Neural progenitor cell (in vitro differentiated cells): ENCODE data around the gene ACP7. TPM values are rescaled to one million over a fixed set of nuclear protein-coding genes. Genes with fewer than 3 reads are reported as not detected.

Experiments
- DNase-seq: peaks from one replicate; pipeline ENCODE4 v3.0.0-alpha.2; 2016; ENCODE audit warnings: low spot score
- H2AFZ ChIP-seq: fragments of 200-600 bp; sonication (generic); replicated peaks from 2 replicates; pipeline ENCODE4 v1.6.1; 2016; ENCODE audit warnings: antibody characterized with exemption
- H3F3A ChIP-seq: fragments of 200-600 bp; sonication (generic); 2 replicates; pipeline ENCODE4 v1.6.1; 2016; ENCODE audit warnings: antibody characterized with exemption, low read depth
- H3K27ac ChIP-seq: fragments of 200-600 bp; sonication (generic); 2 replicates; pipeline ENCODE4 v1.5.1; 2016; ENCODE audit warnings: mild to moderate bottlenecking
- H3K27me3 ChIP-seq: fragments of 200-600 bp; sonication (generic); 2 replicates; pipeline ENCODE4 v1.6.1; 2016; ENCODE audit warnings: mild to moderate bottlenecking, moderate library complexity
- H3K36me3 ChIP-seq: fragments of 200-600 bp; sonication (generic); 2 replicates; pipeline ENCODE4 v1.5.1; 2016
- H3K4me1 ChIP-seq: fragments of 200-600 bp; sonication (generic); 2 replicates; pipeline ENCODE4 v1.6.1; 2016; ENCODE audit warnings: mixed run types
- H3K4me2 ChIP-seq: fragments of 200-600 bp; sonication (generic); 2 replicates; pipeline ENCODE4 v1.6.1; 2016
- H3K4me3 ChIP-seq: fragments of 200-600 bp; sonication (generic); 2 replicates; pipeline ENCODE4 v1.5.1; 2016
- H3K79me2 ChIP-seq: fragments of 200-600 bp; sonication (generic); 2 replicates; pipeline ENCODE4 v1.6.1; 2016; ENCODE audit warnings: low read depth
- H3K9ac ChIP-seq: fragments of 200-600 bp; sonication (generic); 2 replicates; pipeline ENCODE4 v1.6.1; 2016
- H3K9me3 ChIP-seq: fragments of 200-600 bp; sonication (generic); 2 replicates; pipeline ENCODE4 v1.5.1; 2016; ENCODE audit warnings: low read depth
- H4K20me1 ChIP-seq: fragments of 200-600 bp; sonication (generic); 2 replicates; pipeline ENCODE4 v1.6.1; 2016; ENCODE audit warnings: low read depth
- H3K27ac Mint-ChIP-seq: 3 replicates; pipeline ENCODE4 v1.8.0; 2021; ENCODE audit warnings: mixed read lengths
- H3K27me3 Mint-ChIP-seq: 2 replicates; pipeline ENCODE4 v1.8.0; 2022; ENCODE audit warnings: low read depth, mild to moderate bottlenecking, inconsistent platforms, moderate library complexity, mixed read lengths; ENCODE audit not compliant: insufficient read depth
- H3K36me3 Mint-ChIP-seq: 3 replicates; pipeline ENCODE4 v1.8.0; 2021; ENCODE audit warnings: mixed read lengths
- H3K4me1 Mint-ChIP-seq: 3 replicates; pipeline ENCODE4 v1.8.0; 2021; ENCODE audit warnings: mixed read lengths
- H3K4me3 Mint-ChIP-seq: 3 replicates; pipeline ENCODE4 v1.8.0; 2021; ENCODE audit warnings: mild to moderate bottlenecking, moderate library complexity, mixed read lengths
- H3K9me3 Mint-ChIP-seq: 3 replicates; pipeline ENCODE4 v1.8.0; 2020; ENCODE audit warnings: mixed read lengths
- CTCF ChIP-seq: fragments of 200-600 bp; sonication (generic); IDR thresholded peaks from 2 replicates; pipeline ENCODE4 v1.5.1; 2017; ENCODE audit warnings: antibody characterized with exemption, mild to moderate bottlenecking
- EZH2 ChIP-seq: fragments of 200-600 bp; sonication (generic); IDR thresholded peaks from 2 replicates; pipeline ENCODE4 v1.6.1; 2017; ENCODE audit warnings: antibody characterized with exemption, mild to moderate bottlenecking, moderate library complexity
- EZH2phosphoT487 ChIP-seq: fragments of 200-600 bp; sonication (generic); IDR thresholded peaks from 2 replicates; pipeline ENCODE4 v1.6.1; 2017; ENCODE audit warnings: antibody characterized with exemption
- total RNA-seq: library from RNA; depleted of rRNA; stranded (reverse); fragments of >200 nt; gene quantifications from 2 replicates; pipeline ENCODE4 v1.2.3, GENCODE V29; 2015; ENCODE audit warnings: low replicate concordance

ACP7 gene
- total RNA-seq, 1 donor from 2014 or later, result not detected

- peaks cover 99% of the 10 kb centered on the region for H3K79me2 ChIP-seq
- no peaks in the 10 kb centered on the region for H3K36me3 Mint-ChIP-seq
These were observed 48.3 kb downstream of the ACP7 start for GRCh38 chr19:39132344-39132969.

GRCh38 chr19:39133431-39134270, 49.5 kb downstream of the ACP7 start:
- peaks cover 41% of the 10 kb centered on the region for H3K4me1 Mint-ChIP-seq
- peaks cover 42% of the 10 kb centered on the region for H3K4me1 ChIP-seq

More at GRCh38 chr19:39132344-39132969, 48.3 kb downstream of the ACP7 start:
- Mint-ChIP-seq H3K27me3 (no peaks in the 10 kb centered on the region), H3K9me3 (no peaks in the 10 kb centered on the region), H3K27ac (no peak overlapping the region), H3K4me3 (no peak overlapping the region), H3K4me1 (peaks cover 46% of the 10 kb centered on the region)
- Histone ChIP-seq H3F3A (peaks cover 9% of the 10 kb centered on the region), H3K9me3 (no peaks in the 10 kb centered on the region), H3K27ac (no peak overlapping the region), H3K9ac (no peak overlapping the region), H3K4me3 (no peak overlapping the region), H4K20me1 (peaks cover 99% of the 10 kb centered on the region), H2AFZ (no peak overlapping the region), H3K27me3 (no peaks in the 10 kb centered on the region), H3K36me3 (no peaks in the 10 kb centered on the region), H3K4me1 (peaks cover 34% of the 10 kb centered on the region), H3K4me2 (no peak overlapping the region)
- DNase-seq, result no peak
- TF ChIP-seq EZH2phosphoT487 (no peak), EZH2 (no peak), CTCF (no peak)

GRCh38 chr19:39135701-39136100, 51.5 kb downstream of the ACP7 start:
- Mint-ChIP-seq H3K36me3 (no peaks in the 10 kb centered on the region), H3K27me3 (no peaks in the 10 kb centered on the region), H3K4me1 (peaks cover 47% of the 10 kb centered on the region), H3K9me3 (no peaks in the 10 kb centered on the region), H3K4me3 (no peak overlapping the region), H3K27ac (no peak overlapping the region)
- peaks cover 99% of the 10 kb centered on the region for H4K20me1 ChIP-seq
- H3K36me3 ChIP-seq, result no peaks in the 10 kb centered on the region
- TF ChIP-seq EZH2, result no peak
- no peak for TF ChIP-seq CTCF
- TF ChIP-seq EZH2phosphoT487, result no peak
- no peak for DNase-seq
- H3K79me2 ChIP-seq, result peaks cover 99% of the 10 kb centered on the region
- peaks cover 20% of the 10 kb centered on the region for H3F3A ChIP-seq
- no peak overlapping the region for H3K4me2 ChIP-seq
- no peak overlapping the region for H3K27ac ChIP-seq
- no peaks in the 10 kb centered on the region for H3K9me3 ChIP-seq
- no peak overlapping the region for H3K9ac ChIP-seq
- H3K27me3 ChIP-seq, result no peaks in the 10 kb centered on the region
- H3K4me1 ChIP-seq, result peaks cover 62% of the 10 kb centered on the region
- no peak overlapping the region for H3K4me3 ChIP-seq
- no peak overlapping the region for H2AFZ ChIP-seq

More at GRCh38 chr19:39133431-39134270, 49.5 kb downstream of the ACP7 start:
- H3K27me3 Mint-ChIP-seq, result no peaks in the 10 kb centered on the region
- H3K36me3 Mint-ChIP-seq, result no peaks in the 10 kb centered on the region
- no peak overlapping the region for H3K4me3 Mint-ChIP-seq
- Histone ChIP-seq H3K4me2 (peak overlapping the region; percentile 57), H3K36me3 (no peaks in the 10 kb centered on the region), H3K79me2 (peaks cover 99% of the 10 kb centered on the region), H3F3A (peaks cover 14% of the 10 kb centered on the region), H4K20me1 (peaks cover 99% of the 10 kb centered on the region), H3K27me3 (no peaks in the 10 kb centered on the region), H2AFZ (no peak overlapping the region), H3K4me3 (peak overlapping the region; percentile 19), H3K9ac (no peak overlapping the region), H3K9me3 (no peaks in the 10 kb centered on the region), H3K27ac (no peak overlapping the region)
- TF ChIP-seq CTCF (no peak), EZH2phosphoT487 (no peak), EZH2 (no peak)
- peak; percentile 54 for DNase-seq
- no peaks in the 10 kb centered on the region for H3K9me3 Mint-ChIP-seq
- no peak overlapping the region for H3K27ac Mint-ChIP-seq
